Hepatocyte (in vitro differentiated cells): ENCODE data around the gene HESX1.

Experiments used
- EZH2 ChIP-seq: fragments of 200-600 bp; sonication (generic); IDR thresholded peaks from 2 replicates; pipeline ENCODE4 v1.6.1; 2016; ENCODE audit warnings: antibody characterized with exemption, mild to moderate bottlenecking, borderline replicate concordance
- TF ChIP-seq, protein P1 (sequence below): fragments of 200-600 bp; sonication (generic); IDR thresholded peaks from 2 replicates; pipeline ENCODE4 v1.5.1; 2016; ENCODE audit warnings: antibody characterized with exemption, mild to moderate bottlenecking; ENCODE audit not compliant: poor library complexity

DNA sequence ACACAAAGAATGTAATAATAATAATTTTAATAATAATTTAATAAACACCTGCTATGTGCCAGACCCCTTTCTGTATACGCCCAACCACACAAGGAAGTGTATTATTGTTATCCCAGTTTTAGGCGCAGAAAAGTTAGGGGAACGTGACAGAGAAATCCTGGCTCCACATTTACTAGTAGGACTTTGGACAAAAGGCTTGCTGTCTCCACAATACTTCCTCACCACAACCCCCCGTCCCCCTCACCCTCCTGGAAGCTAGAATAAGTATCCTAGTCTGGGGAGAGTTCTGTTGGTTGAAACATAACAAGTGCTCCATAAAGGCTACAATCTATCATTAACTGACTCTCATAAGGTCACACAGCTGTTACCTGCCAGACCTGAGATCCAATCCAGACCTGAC is 34.1 kb downstream of the HESX1 start:
- TF ChIP-seq, protein P1, sequence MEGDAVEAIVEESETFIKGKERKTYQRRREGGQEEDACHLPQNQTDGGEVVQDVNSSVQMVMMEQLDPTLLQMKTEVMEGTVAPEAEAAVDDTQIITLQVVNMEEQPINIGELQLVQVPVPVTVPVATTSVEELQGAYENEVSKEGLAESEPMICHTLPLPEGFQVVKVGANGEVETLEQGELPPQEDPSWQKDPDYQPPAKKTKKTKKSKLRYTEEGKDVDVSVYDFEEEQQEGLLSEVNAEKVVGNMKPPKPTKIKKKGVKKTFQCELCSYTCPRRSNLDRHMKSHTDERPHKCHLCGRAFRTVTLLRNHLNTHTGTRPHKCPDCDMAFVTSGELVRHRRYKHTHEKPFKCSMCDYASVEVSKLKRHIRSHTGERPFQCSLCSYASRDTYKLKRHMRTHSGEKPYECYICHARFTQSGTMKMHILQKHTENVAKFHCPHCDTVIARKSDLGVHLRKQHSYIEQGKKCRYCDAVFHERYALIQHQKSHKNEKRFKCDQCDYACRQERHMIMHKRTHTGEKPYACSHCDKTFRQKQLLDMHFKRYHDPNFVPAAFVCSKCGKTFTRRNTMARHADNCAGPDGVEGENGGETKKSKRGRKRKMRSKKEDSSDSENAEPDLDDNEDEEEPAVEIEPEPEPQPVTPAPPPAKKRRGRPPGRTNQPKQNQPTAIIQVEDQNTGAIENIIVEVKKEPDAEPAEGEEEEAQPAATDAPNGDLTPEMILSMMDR, result no peak
- TF ChIP-seq EZH2, result no peak
